HL-60/S4 treated with phorbol 12-myristate 13-acetate at 8.2 ng/mL for 4 days and 3 days (cell line): Measurements from ENCODE around the gene TMEM131.
"Not testable (repeated sequence)": the region's sequence is repeated elsewhere in the genome, so short reads cannot be mapped to it uniquely, and the experiment has no call there.

Experiments used
- in situ Hi-C: fragments of 300-500 bp; cut with MboI; formaldehyde crosslinking; loops from 2 replicates; pipeline ENCODE4 v1.15.0; 2022; ENCODE audit warnings: low sequenced_read_pairs

Gene TMEM131

DNA sequence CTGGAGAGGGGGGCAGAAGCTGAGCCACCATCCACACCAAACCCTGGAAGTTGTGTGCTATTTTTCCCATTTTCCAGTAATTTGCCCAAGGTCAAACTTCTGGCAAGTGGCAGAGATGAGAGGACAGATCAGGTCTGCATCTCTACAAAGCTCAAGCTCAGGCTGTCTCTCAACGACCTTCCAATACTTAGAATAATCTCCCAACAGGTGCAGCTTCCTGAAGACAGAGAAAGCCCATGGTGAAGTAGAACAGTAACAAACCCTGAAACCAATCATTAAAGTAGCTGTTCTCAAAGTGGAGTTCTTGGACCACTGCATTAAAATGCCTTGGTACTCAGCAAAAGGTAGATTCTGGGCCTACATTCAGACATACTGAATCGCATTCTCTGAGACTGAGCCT lies 37.6 kb downstream of the TMEM131 start:
- in situ Hi-C loops, result no loop called here

DNA sequence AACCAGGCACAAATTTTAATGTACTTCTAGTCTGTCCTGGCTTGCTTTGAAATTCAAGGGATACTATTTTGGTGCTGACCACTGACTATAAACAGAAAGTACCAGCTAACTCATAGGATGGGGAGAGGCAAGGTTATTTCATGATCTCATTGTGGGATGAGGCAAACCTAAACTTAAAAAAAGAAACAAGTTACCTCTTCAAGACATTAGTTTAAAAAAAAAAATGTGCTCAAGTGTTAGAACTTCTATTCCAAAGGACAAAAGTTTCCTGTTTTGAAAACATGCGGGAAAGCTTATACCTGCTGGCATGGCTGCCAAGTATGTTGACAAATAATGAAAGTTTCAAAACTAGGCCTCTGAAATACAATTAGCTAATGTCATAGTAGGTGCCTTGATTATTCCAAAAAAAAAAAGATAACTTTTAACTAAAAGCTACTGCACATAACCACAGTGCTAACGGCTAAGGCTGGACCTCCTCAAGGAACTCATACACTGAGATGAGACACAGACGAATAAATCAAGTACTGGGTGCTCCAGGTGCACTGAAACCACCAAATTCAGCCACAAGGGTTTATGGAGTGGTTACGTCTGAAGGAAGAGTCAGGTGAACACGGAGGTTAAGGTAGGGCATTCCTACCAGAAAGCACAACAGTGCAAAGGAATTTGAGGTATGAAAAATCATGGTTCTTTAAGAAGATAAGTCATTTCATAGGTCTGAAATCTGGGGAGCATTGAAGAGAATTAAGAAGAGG lies 38.1 kb downstream of the TMEM131 start:
- in situ Hi-C loops, result no loop called here

DNA sequence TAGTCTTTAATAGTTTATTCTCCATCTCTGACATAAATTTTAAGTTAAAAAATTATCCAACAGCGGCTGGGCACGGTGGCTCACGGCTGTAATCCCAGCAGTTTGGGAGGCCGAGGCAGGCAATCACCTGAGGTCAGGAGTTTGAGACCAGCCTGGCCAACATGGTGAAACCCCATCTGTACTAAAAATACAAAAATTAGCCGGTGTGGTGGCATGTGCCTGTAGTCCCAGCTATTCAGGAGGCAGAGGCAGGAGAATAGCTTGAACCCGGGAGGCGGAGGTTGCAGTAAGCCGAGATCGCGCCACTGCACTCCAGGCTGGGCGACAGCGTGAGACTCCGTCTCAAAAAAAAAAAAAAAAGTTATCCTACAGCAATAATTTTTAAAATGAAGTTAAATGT lies 39.0 kb downstream of the TMEM131 start:
- in situ Hi-C loops, result not testable (repeated sequence)

DNA sequence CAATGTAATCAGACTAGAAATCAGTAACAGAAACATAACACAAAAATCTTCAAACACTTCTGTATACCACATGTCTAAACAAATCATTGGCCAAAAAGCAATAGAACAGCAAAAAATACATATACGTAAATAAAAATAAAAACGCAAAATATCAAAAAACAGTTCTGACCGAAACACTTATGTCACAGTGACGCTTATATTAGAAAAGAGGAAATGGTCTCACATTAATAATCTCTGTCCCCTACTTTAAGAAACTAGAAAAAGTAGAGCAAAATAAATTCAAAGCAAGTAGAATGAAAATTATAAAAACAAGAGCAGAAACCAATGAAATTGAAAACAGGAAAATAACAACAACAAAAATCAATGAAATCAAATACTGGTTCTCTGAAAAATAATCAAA lies 41.9 kb downstream of the TMEM131 start:
- in situ Hi-C loops, result no loop called here

DNA sequence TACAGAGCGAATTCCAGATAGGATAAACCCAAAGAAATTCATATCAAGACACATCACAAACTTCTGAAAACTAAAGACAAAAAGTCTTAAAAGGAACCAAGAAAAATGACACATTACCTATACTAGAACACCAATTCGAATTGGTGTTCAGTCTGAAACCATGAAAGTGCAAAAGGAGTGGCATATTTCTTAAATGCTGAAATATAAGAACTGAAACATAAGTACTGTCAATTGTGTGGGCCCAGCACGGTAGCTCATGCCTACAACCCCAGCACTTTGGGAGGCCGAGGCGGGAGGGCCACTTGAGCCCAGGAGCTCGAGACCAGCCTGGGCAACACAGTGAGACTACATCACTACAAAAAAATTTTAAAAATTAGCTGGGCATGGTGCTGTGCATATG lies 43.4 kb downstream of the TMEM131 start:
- in situ Hi-C loops, result no loop called here

DNA sequence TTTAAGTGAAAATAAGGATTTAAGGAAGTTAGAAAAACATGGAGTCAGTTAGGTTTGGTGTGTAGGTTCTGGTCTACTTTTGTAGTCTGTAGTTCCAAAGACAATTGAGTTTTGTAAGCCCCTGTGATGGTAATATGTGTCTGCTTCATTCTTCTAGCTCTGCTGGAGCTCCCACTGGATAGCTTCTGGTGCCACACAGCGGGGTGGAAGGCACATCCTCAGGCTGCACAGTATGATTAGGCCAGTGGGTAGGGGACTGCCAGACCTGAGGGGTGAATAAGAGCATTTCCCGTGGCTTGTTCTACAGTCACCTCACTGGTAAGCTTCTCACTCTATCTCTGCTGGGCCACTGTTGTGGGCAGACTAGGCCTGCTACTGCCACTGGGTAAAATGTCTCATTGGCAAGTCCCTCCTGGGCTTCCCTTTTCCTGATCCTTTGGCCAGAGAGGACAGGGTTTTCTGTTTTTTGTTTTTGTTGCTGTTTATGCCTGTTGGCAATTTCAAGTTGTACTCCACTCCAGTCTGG lies 44.5 kb downstream of the TMEM131 start:
- in situ Hi-C loops, result no loop called here

DNA sequence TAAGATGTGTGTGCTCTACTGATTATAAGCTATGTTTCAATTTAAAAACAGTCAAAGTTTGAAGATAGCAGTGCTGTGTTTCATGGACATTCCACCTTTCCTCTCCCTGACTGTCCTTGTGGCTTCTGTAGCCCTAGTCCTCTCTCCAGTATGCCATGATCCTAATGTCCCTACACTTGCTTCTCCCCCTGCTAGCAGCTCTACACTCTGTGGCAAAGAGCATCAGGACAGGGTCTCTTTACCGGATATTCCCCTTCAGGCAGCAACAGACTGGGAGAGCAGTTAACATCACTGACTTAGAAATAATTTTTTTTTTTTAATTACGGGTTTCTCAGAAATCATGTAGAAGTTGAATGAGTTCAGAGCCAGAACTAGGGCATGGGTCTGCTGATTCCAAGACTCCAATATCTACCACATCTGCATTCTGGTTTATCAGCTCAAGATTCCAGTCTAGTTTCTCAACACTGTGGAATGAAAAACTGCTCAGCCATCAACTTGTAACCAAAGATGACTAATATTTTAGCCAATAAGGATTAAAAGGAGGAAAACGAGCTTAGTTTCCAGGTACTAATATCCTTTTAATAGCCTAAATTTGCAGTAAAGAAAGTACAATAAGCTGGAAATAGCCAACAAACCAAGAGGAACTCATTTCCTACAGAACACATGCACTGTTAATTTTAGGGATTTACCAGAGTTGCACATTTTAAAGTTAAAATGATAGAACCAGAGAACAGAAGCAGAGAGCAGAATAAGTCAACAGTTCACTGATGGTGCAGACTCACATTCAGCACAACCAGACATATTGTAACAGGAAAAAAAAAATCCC lies 45.2 kb downstream of the TMEM131 start:
- in situ Hi-C loops, result no loop called here

DNA sequence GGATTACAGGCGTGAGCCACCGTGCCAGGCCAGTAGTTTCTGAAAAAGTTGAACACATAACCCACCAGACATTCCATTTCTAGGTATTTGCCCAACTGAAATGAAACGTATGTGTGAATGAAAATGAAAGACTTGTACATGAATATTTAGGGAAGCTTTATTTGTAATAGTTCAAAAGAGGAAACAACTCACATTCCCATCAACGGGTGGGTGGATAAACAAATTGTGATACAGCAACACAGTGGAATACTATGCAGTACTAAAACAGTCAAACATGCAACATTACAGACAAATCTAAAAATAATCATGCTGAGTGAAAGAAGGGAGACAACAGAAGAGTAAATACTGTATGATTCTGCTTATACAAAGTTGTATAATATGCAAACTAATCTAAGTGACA lies 46.8 kb downstream of the TMEM131 start:
- in situ Hi-C loops, result no loop called here

DNA sequence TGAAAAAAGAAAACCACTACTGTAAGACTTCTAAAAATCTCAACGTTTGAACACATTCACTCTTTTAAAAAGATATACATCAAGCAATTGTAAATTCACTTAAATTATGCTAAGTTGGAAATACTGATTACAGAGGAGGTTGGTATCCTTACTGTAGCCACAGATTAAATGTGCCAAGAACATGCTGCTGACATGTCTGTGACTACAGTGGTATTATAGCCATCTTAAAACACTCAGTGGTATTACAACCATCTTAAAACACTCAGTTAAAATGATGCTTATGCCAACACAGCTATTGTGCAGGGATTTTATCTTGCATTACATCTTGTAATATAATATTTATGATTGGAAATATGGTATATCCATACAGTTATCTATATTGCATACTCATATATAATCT lies 50.0 kb downstream of the TMEM131 start:
- in situ Hi-C loops, result no loop called here

DNA sequence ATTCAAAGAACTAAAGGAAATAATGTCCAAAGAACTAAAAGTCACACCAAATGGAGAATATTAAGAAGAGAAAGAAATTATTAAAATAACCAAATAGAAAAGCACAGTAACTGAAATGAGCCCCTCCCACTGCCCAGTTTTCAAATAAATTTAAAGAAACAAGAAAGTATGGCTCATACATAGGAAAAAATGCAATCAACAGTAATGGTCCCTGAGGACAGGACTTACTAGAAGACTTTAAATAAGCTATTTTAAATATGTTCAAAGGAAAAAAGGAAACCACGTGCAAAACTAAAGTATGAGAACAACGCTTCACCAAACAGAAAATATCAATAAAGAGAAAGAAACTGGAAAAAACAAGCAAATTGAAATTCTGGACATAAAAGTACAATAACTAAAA lies 58.9 kb downstream of the TMEM131 start:
- in situ Hi-C loops, result no loop called here

DNA sequence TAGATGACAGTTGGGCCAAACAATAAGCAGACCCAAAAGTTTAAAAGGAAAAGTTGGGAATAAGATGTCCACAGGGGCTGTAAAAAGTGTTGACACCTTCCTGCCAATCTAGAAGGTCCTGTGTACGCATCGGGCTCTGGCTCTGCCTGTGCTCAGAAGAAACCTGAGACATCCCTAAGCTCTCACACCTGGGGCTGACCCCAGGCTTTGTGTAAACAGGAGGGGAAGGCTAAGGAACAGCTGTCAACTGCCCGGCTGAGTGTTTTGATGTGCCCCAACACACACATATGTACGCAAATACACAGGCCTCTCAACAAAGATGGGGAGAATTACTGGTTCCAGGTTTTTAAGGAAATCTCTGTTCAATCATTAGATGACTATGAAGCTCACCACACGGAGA lies 59.5 kb downstream of the TMEM131 start:
- in situ Hi-C loops, result no loop called here

DNA sequence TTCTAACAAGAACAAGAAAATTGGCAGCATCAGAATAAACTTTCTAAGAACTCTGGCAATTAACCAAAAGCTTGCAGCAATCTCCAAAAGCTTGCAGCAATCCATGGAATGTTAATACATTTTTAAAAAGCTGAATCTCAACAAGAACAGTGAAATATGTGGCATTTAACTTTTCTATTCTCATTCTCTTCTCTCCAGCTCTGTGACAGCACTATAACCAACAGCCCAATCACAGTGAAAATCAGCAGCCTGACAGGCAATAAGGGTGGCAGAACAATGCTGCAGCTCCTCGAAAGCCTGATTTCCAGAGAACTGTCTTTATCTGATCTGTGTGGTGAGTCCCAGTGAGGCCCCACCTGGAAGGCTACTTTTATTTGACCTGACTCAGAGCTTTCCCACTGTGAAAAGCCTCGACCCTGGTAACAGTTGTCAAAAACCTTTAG lies 60.0 kb downstream of the TMEM131 start:
- in situ Hi-C loops, result no loop called here

DNA sequence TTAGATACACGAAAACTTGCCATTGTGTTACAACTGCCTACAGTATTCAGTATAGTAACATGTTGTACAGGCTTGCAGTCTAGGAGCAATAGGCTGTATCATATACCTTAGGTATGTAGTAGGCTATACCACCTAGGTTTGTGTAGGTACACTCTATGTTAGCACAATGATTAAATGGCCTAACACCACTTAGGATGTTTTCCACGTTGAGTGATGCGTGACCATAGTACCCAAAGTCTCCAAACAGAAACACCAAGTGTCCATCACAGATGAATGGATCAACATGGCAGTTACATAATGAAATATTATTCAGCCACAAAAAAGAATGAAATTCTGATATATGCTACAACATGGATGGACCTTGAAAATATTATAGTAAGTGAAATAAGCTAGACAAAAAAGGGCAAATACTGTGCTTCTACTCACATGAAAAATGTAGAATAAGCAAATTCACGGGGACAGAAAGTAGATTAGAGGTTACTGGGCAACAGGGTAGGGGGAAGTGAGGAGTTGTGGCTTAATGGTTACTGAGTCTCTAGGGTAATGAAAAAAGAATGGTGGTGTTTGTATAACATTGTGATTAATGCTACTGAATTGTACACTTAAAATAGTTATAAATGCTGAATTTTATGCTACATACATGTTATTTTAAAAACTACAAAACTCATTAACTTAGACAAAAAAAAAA lies 62.6 kb downstream of the TMEM131 start:
- in situ Hi-C loops, result no loop called here

DNA sequence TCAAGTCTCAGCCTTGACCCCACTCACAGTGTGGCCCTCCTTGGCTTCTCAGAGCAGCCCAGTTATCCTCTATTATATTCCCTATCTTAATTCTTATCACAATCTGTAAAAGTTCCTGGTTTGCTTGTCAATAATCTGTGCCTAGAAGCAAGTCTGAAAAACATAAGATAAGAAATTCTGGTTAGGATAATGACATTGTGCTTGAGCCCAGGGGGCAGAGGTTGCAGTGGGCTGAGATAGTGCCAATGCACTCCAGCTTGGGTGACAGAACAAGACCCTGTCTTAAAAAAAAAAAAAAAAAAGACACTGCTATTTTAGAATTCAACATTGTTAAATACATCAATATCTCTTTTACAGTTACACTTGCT lies 63.9 kb downstream of the TMEM131 start:
- in situ Hi-C loops, result no loop called here

DNA sequence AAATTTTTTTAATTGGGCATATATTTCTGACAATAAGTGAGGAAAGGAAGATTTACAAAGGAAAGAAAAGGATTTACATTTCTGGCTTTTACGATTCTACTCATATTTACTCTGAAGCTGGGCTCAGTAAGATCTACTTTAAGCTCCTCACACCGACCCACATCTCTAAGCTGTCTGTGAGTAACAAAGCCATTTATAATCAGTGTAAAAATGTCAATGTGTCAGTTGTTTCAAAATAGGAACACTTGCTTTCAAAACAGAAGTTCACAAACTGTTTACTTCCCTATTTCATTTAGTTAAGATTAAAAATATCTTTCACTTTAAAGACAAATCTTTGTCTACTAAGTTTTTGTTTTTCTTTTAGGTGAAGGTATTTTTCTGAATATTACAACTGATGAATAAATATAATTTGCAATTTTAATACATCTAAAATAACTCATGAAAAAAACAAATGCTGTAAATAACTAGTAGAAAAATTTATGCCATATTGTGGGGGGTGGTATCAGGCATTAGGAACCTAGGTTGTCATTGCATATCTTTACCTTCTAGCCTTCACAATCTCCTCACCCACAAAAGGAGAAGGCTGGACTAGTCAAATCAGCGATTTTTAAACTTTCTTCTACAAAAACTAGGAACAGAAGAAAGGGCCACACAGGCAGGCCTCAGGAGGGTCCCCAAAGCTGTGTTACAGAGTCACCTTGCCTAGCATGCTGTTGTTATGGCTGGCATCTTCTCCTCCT lies 64.5 kb downstream of the TMEM131 start:
- in situ Hi-C loops, result no loop called here

DNA sequence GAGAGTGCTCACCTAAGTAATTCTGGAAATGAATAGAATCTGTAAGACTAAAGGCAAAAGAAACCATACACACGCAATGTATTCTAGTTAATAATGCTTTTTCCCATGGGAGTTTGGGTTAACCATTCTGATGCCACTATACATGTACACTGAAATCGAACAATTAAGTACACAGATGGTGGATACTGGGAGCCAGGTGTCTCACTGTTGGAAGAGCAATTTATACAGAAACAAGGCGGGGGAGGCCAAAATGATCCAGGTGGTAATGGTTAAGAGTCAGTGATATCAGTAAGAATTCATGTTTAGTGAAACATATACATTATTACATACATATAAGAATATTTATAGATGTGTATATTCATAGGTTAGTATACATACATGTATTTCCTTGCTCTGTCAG lies 67.2 kb downstream of the TMEM131 start:
- in situ Hi-C loops, result no loop called here

DNA sequence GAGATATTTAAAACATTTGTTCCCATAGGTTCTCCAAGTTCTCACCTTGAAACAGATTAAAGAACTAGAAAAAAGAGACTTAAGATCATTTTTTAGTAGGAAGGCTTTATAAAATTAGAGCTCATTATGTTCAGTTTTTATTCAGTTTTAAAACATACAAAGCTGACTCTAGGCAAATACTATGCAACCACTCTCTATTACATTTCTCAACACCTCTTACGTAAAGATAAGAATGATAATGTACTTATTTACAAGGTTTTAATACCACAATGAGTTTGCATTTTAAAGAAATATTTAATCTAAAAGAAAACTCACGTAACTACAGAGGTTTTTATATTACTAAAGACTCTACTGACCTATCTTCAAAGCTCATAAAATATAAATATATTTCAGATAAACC lies 68.8 kb downstream of the TMEM131 start:
- in situ Hi-C loops, result no loop called here

DNA sequence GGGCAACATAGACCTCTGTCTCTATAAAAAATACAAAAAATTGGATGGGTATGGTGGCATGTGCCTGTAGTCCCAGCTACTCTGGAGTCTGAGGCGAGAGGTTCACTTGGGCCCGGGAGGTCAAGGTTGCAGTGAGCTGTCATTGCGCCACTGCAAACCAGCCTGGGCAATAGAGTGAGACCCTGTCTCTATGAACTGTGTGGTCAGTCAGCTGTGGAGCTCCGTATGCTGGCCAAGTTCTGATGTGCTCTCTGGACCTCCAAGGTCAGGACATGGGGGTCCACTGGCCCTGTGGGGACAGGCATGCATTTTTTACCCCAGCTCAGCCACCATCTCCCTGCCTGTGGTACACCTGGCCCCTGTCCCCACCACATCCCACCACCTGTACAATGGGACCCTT lies 71.6 kb downstream of the TMEM131 start:
- in situ Hi-C loops, result no loop called here

DNA sequence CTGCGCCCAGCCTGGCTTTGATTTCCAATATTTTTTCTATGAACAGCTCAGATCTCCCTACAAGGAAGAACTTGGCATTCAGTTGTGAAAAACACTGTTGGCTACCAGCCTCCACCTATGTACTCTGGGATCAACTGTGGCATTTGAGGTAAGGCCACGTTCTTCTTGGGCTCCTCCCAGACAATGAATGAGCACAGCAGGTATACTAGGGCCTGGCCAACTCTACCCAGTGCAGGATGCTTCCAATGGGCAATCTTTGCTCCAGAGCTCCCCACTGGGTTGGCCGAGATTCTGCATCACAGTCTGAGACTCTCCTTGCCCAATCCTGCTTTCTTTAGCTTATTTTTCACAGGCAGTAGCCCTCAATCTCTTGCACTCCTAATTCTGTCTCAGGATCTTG lies 75.9 kb downstream of the TMEM131 start:
- in situ Hi-C loops, result no loop called here

DNA sequence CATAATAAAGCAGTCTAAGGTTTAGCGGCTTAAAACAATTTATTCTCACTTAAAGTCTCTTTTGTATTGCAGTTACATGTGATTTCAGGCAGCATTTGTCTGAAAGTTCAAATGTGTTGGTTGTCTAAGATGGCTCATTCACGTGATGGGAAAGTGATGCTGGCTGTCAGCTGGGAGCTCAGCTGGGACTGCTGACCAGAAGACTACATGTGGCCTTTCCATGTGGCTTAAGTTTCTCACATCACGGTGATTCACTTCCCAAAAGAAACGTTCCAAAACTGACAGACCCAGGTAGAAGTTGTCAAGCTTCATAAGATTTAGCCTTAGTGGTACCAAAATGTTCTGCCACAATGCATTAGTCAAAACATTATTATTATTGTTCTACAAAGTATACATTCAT lies 76.9 kb downstream of the TMEM131 start:
- in situ Hi-C loops, result no loop called here

DNA sequence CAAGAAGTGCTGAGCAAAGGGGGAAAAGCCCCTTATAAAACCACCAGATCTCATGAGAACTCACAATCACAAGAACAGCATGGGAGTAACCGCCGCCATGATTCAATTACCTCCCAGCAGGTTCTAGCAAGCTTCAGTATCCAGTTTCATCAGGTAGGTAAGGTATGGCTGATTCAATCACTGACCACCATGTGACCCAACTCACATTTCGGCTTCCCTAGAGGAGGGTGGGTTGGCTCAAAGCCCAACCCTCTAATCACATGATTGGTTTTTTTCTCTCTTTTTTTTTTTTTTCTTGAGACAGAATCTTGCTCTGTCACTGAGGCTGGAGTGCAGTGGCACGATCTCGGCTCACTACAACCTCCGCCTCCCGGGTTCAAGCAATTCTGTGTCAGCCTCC lies 78.1 kb downstream of the TMEM131 start:
- in situ Hi-C loops, result not testable (repeated sequence)
